SU-DHL-6 (cell line): ENCODE results near the gene ADAMTS14.

Experiments used
- CTCF ChIP-seq: fragments of 200-600 bp; sonication (generic); IDR thresholded peaks from one replicate; pipeline ENCODE4 v1.5.1; 2017; ENCODE audit warnings: antibody characterized with exemption, mild to moderate bottlenecking, low read length, moderate library complexity; ENCODE audit not compliant: insufficient read depth, poor library complexity, severe bottlenecking
- EZH2phosphoT487 ChIP-seq: fragments of 200-600 bp; sonication (generic), shearing (Covaris generic); conservative IDR thresholded peaks from 2 replicates; pipeline ENCODE4 v1.6.1; 2018; ENCODE audit warnings: mild to moderate bottlenecking, antibody characterized with exemption, low read length, moderate library complexity, mixed read lengths

GRCh38 chr10:70699659-70700174 lies 27.4 kb downstream of the ADAMTS14 start:
- TF ChIP-seq CTCF (no peak), EZH2phosphoT487 (no peak)
